Measurements from ENCODE around the gene FRYL.
"Not testable (repeated sequence)": the region's sequence is repeated elsewhere in the genome, so short reads cannot be mapped to it uniquely, and the experiment has no call there.

FRYL gene

DNA sequence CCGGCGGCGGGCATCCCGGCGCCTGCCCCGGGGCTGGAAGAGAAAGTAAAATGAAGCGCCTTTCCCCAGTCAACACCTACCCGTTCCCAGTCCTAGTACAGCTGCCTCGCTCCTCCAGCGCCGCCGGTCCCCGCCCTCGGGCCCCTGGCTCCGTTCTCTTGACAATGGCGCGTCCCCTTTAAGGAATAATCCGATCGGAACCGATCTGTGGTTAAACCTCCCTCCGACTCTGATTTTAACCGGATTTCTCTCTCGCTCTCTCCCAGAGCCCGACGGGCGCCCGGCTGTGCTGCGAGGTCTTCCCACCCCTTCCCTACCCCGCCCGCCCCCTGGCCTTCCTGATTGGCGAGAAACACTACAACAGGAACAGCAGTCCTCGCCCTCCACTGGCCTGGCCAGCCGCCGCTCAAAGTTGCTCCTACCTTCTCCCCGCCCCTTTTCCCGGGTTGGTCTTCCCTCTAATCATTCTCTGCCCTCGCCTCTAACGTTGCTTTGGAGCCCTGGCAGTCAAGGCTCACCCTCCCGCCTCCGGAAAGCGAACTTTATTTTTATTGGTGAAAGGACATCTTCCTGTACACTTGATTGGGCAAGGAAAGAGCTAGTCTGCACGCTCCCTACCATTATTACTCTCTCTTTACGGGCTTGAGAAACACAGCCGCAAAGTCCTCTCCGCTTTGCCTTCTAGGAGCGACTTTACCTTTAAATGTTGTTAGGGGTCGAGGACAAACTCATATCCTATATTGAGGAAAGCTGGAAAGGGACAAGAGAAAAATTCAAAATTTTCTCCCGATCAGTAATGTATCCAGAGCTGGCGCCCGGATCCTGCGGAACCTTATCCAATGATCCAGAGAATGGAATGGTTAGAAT lies at the start of gene FRYL:
Gene FRYL, minus strand, starts transcription at position 282 of the 867 bp plus-strand sequence. CDS start 145,869 bp downstream, outside the sequence.
- peak; percentile 99 to 100 (median 100) for DNase-seq
- intact Hi-C loops (cut with DNase I) = loop anchor here (1.0 to 10.0 kb wide), 5 partner anchors 51 to 435 kb away; partner anchors contain the start of genes OCIAD1 and SLAIN2

DNA sequence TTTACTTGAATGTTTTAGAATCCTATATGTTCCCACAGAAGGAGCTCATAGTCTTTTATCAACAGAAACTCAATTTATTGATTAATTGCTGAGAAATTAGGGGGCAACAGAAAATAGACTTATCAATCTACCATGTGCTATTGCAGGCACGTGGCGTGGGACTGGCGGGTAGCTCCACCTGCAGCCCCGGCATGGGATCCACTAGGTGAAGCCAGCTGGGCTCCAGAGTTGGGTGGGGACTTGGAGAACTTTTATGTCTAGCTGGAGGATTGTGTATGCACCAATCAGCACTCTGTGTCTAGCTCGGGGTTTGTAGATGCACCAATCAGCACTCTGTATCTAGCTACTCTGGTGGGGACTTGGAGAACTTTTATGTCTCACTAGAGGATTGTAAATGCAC lies 47.5 kb upstream of the FRYL start:
- intact Hi-C loops (cut with DNase I) = loop anchor here (5.0 kb wide), 1 partner anchor 35 kb away; no protein-coding TSS in a partner anchor

DNA sequence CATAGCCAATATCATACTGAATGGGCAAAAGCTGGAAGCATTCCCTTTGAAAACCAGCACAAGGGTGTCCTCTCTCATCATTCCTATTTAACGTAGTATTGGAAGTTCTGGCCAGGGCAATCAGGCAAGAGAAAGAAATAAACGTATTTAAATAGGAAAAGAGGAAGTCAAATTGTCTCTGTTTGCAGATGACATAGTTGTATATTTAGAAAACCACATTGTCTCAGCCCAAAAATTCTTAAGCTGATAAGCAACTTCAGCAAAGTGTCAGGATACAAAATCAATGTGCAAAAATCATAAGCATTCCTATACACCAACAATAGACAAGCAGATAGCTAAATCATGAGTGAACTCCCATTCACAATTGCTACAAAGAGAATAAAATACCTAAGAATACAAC lies 41.4 kb upstream of the FRYL start:
- intact Hi-C loops (cut with DNase I); DNase-seq: not testable (repeated sequence)

More for the DNA sequence above, 47.5 kb upstream of the FRYL start:
- no peak for DNase-seq

DNA sequence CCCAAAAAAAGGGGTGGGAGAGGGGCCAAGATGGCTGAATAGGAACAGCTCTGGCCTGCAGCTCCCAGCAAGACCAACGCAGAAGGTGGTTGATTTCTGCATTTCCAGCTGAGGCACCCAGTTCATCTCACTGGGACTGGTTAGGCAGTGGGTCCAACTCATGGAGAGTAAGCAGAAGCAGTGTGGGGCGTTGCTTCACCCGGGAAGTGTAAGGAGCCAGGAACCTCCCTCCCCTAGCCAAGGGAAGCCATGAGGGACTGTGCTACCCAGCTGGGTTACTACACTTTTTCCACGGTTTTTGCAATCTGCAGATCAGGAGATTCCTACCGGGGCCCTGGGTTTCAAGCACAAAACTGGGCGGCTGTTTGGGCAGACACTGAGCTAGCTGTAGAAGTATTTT lies 36.9 kb upstream of the FRYL start:
- DNase-seq = no peak
- intact Hi-C loops (cut with DNase I) = no loop called here

DNA sequence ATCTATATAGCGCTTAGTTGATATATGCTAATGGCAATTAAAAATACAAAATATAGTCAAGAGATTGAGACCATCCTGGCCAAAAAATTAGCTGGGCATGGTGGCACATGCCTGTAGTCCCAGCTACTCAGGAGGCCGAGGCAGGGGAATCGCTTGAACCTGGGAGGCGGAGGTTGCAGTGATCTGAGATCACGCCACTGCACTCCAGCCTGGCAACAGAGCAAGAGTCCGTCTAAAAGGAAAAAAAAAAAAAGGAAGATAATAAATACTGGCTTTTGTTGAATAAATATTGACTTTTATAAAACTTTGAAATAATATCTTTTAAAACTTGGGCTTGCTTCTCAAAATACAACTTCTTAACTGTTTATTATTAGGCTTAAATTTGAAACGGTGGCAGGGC lies 36.2 kb upstream of the FRYL start:
- intact Hi-C loops (cut with DNase I); DNase-seq: not testable (repeated sequence)

DNA sequence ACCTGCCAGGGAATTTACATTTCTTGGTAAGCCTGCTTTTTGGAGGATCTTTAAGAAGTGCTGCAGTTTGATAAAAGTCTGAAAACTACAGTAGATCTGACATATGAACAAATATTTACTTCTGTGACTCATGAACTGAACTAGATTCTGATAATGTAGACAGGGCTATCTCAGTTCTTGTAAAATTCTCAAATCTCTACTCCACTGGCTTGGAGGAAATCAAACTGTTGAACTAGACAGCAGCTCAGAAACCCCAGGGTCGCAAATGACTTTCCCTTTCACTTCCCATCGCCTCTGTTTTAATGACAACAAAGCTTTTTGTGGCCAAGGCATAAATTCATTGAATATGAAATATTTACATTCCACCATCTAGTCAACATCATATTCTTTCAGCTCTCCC lies 35.4 kb upstream of the FRYL start:
- intact Hi-C loops (cut with DNase I) = no loop called here
- DNase-seq = no peak

DNA sequence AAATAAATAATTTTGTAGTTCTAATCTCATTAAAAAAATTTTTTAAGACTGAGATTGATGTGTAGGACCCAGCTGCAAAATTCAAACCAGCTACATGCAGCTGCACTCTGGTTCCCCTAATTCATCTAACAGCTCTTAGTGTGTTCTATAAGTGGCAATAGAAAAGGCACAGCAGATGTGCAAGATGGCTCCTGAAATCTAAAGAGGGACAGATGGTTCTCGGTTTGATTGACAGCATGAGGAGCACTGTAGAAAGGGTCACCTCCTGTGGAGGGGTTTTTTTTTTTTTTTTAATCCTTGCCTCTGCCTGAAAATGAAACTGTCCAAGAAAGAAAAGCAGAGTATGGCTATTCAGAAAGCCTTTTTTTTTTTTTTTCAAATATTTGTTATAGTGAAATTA lies 33.9 kb upstream of the FRYL start:
- intact Hi-C loops (cut with DNase I) = no loop called here
- DNase-seq = no peak

DNA sequence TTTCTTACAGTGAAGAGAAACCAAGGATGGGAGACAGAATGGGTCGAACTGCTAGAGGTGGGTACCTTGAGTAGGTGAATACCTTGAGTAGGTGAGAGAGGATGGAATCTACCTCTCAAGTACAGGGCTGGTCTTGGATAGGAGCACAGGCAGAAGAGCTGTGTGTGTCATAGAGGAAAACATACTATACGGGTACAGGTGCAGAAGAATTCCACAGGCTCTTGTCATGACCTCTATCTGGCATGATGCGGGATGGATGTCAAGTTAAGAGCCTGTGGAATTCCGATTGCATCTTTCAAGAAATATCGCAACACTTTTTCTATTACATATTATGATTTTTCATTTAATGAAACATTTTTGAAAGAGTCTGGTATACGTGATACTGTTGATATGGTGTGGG lies 32.8 kb upstream of the FRYL start:
- no peak for DNase-seq

DNA sequence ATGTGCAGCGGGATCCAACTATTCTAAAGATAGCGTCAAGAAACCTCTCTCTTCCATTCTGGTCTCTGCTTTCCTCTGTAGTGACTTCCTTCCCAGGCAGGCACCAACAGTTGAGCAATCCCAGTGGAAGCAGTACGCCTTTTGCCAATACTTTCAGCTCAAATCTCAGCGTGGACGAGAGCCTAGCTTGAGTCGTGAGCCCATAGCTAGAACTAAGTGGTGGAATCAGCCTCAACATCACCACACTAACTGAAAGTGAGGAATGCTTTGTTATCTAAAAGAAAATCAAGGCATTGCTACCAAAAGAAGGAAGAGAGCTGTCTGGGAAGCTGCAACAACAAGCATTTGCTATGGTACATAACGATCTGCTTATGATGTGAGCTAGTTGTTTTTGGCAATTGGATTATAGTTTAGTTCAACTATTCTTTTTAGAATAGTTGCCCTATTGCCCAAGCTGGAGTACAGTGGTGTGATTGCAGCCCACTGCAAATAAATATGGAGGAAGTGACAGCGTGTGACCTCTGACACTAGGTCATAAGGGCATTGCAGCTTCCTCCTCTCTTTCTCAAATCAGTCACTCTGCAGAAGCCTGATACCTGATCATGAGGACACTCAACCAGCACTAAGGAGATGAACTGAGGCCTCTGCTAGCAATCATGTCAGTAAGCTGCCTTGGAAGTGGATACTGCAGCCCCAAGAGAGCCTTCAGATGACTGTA lies 24.7 kb upstream of the FRYL start:
- intact Hi-C loops (cut with DNase I) = no loop called here

More for the DNA sequence above, 32.8 kb upstream of the FRYL start:
- intact Hi-C loops (cut with DNase I) = no loop called here

DNA sequence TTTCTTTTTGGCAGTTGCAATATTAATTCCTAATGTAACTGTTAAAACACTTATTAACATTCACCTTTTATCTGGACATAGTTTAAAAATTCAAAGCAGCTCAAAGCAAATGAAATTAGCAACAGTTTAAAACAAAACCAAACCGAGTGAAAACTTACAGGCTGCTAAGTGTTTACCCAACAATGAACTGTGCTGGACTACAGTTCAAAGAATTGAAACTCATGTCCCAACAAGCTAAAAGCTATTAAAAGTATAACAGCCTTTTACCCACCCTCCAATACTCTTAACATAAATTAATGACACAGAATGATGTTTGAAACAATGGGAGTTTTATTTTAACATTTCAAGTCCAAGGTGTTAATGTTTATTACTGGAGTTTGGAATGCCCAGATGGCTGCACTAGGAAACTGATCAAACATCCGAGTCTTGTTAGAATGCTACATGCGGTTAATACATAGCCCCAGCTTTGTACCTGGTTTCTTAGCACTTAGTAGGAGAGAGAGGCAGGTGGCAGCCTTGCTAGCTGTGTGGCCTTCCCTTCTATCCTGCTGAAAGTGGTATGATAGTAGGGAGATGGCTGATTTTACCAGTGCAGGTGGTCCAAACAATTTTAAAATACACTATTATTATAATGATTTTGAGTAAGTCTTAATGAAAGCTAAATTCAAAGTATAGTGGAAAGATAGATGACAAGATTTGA lies 21.1 kb upstream of the FRYL start:
- no peak for DNase-seq
- intact Hi-C loops (cut with DNase I) = no loop called here

More for the DNA sequence above, 24.7 kb upstream of the FRYL start:
- no peak for DNase-seq

DNA sequence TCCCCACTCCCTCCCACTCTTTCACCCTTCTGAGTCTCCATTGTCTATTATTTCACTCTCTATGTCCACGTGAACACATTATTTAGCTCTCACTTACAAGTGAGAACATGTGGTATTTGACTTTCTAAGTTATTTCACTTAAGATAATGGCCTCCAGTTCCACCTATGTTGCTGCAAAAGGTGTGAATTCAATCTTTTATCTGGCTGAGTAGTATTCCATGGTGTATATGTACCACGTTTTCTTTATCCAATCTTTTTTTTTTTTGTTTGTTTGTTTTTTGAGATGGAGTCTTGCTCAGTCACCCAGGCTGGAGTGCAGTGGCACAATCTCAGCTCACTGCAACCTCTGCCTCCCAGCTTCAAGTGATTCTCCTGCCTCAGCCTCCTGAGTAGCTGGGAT lies 20.1 kb upstream of the FRYL start:
- DNase-seq; intact Hi-C loops (cut with DNase I): not testable (repeated sequence)

DNA sequence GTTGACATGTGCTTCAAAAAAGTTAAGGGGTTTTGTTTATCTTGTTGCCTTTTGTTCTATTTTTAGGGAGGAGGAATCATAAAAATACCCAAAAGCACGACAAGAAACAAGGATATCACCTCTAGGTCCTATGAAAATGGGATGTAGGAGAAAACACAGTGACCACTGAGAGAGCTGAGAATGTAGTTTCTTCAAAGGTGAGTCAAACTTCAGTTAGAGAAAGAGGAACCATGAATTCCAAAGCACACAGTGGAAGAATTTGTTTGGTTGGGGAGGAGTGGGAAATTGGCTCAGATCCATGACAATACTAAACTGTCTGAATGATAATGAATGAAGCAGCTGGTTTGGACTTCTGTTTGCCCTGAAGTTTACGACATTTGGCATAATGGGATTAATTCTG lies 19.1 kb upstream of the FRYL start:
- intact Hi-C loops (cut with DNase I) = no loop called here
- no peak for DNase-seq

DNA sequence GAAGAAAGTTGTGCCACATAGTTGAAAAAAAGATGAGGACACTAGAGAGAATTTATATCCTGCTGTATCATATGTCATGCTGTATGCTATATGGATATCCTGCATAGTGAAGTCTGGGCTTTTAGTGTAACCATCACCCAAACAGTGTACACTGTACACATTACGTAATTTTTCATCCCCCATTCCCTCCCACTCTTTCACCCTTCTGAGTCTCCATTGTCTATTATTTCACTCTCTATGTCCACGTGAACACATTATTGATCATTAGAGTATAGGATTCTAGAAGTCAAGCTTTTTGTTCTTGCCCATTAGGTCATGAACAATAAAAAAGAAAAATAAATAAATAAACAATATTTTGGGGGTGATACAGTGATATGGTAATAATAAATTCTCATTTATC lies 18.0 kb upstream of the FRYL start:
- intact Hi-C loops (cut with DNase I) = no loop called here
- DNase-seq = no peak

DNA sequence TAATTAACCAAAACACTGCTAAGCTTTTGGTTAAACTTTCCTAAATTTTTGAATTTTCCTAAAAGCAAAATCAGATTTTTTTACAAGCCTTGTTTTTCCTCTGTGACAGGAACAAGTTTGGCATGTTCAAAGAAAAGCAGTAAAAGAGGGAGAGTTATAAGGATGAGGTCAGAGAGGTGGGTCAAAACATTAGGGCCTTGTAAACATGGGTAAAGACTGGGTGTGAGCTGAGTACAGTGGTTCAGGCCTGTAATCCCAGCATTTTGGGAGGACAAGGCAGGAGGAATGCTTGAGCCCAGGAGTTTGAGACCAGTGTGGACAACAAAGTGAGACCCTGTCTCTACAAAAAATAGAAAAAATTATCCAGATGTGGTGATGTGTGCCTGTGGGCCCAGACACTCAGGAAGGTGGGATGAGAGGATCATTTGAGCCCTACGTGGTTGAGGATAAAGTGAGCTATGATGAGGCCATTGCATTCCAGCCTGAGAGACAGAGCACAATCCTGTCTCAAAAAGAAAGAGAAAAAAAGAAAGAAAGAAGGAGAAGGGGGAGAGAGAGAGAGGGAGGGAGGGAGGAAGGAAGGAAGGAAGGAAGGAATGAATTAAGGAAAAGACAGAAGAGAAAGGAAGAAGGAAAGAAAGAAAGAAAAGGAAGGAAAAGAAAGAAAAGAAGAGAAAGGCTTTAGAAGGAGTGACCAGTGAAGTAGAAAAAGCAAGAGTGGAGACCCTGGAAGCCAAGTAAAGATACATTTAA lies 17.0 kb upstream of the FRYL start:
- intact Hi-C loops (cut with DNase I) = no loop called here
- DNase-seq = no peak

DNA sequence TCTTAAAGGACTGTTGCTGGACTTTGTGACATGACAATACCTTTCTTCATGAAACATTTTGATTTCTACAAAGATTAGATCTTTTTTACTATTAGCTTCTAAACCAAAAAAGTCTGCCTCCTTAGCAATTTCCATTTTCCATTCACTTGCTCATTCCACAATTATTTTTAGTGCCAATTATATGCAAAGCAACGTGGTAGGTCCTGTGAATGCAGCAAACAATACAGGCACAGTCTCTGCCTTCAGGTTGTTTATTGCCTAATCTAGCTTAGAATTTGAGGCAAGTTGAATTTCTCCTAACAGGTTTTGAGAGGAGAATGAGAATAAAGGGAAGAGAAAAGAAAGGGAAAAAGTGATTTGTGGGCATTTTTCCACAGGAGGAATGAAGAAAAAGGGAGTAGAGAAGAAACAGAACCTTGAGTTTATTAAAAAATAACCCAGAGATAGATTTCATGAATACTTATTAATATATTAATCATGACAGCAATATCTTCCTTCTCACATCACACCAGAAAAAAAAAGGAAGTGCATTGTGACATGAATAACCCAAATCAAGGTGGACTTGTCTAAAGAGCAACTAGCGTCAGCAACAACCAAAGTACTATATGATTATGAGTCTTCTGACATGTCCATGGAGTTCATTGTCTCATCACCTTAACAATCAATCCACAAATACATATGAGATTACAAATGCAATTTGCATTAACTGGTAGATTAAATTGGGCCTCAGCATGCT lies 16.3 kb upstream of the FRYL start:
- intact Hi-C loops (cut with DNase I) = no loop called here
- no peak for DNase-seq

DNA sequence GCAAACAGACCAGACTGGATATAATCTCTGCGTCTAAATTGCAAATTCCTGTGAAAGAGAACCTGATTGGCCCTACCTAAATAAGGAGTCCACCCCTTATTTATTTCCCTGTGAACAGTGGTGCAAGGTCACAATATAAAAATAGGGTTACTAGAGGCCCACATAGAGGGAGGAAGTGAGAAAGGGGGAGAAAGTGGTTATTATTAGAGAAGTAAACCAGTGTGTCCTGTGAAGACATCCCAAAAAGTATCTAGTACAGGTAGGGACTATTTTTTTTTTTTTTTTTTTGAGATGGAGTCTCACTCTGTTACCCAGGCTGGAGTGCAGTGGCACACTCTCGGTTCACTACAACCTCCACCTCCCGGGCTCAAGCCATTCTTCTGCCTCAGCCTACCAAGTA lies 15.0 kb upstream of the FRYL start:
- no peak for DNase-seq
- intact Hi-C loops (cut with DNase I) = no loop called here

DNA sequence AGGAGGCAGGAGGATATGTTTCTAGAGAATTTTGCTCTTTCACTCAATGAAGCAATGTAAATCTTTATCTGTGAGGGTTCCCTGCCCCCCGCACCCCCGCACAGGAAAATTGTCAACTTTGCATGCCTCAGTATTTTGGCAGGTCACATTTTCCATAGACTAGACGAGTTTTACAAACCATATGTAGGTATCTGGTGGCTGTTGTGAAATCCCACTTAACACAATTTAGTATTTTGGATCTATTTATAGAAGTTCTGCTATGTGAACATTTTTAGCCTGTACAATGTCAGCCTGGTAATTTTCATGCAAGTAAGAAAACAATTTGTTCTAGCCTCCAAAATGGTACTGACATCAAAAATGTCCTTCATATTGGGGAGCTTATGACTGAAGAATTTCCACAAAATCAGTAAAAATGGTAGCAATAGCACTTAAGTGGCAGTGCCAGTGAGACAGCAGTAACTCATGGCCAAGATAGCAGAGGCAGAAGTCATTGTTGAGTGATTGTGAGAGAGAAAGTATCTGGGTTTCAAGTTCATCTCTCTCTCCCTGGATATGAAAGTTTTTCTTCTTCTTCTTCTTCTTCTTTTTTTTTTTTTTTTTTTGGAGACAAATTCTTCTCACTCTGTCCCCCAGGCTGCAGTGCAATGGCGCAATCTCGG lies 12.4 kb upstream of the FRYL start:
- intact Hi-C loops (cut with DNase I) = loop anchor here (5.0 kb wide), 1 partner anchor 35 kb away; no protein-coding TSS in a partner anchor
- no peak for DNase-seq

DNA sequence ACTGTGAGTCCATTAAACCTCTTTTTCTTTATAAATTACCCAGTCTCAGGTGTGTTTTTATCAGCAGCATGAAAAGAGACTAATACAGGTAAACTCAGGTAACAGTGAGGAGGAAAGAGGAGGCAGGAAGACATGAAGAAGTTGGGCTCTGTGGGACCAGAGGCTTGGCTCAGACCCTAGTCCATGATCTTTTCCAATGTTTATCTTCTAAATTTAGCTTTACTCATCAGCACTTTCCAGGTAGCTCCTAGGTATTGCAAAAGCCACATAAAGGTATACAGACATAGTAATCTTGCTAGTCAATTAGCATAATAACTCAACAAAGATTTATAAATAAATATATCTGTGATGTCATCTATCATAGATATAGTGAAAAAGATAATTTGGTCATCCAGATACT lies 11.2 kb upstream of the FRYL start:
- DNase-seq = no peak
- intact Hi-C loops (cut with DNase I) = loop anchor here (5.0 kb wide), 1 partner anchor 36 kb away; no protein-coding TSS in a partner anchor

DNA sequence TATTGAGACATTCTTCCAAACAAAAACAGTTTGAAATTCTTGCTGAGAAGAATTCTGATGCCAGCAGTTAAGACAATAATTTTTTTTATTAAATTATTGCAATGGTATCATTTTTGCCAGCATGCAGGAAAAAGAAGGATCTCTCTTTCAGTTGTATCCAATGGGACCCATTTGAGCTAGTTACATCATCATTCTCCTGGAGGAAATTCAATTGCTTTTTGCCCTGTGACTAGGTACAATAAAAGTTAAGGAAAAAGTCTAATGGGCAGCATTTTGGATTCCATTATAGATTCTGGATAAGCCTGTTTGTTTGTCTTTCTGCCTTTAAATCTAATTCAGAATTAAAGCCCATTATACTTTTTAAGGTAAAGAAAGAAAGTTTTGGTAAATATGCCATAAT lies 10.5 kb upstream of the FRYL start:
- intact Hi-C loops (cut with DNase I) = loop anchor here (5.0 kb wide), 1 partner anchor 37 kb away; no protein-coding TSS in a partner anchor
- DNase-seq = no peak

All from posterior cingulate gyrus (tissue), 11 donors.